ENCODE measurements around the gene PARD3. TPM values are rescaled to one million over a fixed set of nuclear protein-coding genes. Genes with fewer than 3 reads are reported as not detected.
A peak's percentile ranks its signal among the peaks of the same experiment; 100 is the strongest.

Gene PARD3
- polyA plus RNA-seq, 3 donors, result 0.51 TPM; not detected in 2

GRCh38 chr10:34817054-34817453 is 2.0 kb upstream of the PARD3 start:
- peaks cover 0 to 12% (median 4%) of the 10 kb centered on the region in 7 donors for H3K9me3 Mint-ChIP-seq
- peak overlapping the region in 1 of 2 donors; percentile 42 for H3K4me3 Mint-ChIP-seq
- intact Hi-C loops (cut with micrococcal nuclease), result no loop called here
- no peak overlapping the region for H3K27ac Mint-ChIP-seq
- no peaks in the 10 kb centered on the region for H3K79me2 ChIP-seq (ENCODE audit: insufficient read depth, low read length)
- 99% methylated on average over 9 of the region's 16 CpGs for WGBS (ENCODE audit: insufficient coverage)
- DNase-seq, result no peak
- no peak overlapping the region for H3K9ac ChIP-seq (ENCODE audit: insufficient read depth, low read length, poor library complexity, severe bottlenecking)
- H3K4me1 ChIP-seq (ENCODE audit: control insufficient read depth in 1 of 2, insufficient read depth in 2 of 2, low read length in 2 of 2), result no peaks in the 10 kb centered on the region
- no peak overlapping the region for H2AFZ ChIP-seq (ENCODE audit: insufficient read depth, low read depth, low read length, poor library complexity, severe bottlenecking)
- H3K9me3 ChIP-seq (replicated peaks in 1 of 2; ENCODE audit: control insufficient read depth in 1 of 2, insufficient read depth in 1 of 2, low read length in 2 of 2), result peaks cover 0 to 14% of the 10 kb centered on the region in 2 donors
- no peak overlapping the region for H3K27ac ChIP-seq (ENCODE audit: low read depth in 1 of 2, low read length in 2 of 2)
- H3K4me3 ChIP-seq (replicated peaks in 1 of 3; ENCODE audit: low read depth in 2 of 3, low read length in 3 of 3), result no peak overlapping the region
- peaks cover 25 to 54% of the 10 kb centered on the region in 2 donors for H3K27me3 ChIP-seq (ENCODE audit: control insufficient read depth in 2 of 2, insufficient read depth in 2 of 2, low read length in 2 of 2)
- H3K36me3 Mint-ChIP-seq, result no peaks in the 10 kb centered on the region
- no peaks in the 10 kb centered on the region for H3K36me3 ChIP-seq (replicated peaks in 1 of 2; ENCODE audit: control insufficient read depth in 1 of 2, insufficient read depth in 2 of 2, low read length in 2 of 2)
- H3K27me3 Mint-ChIP-seq (ENCODE audit: low read depth in 3 of 3), result peaks cover 47 to 67% (median 56%) of the 10 kb centered on the region in 3 donors
- TF ChIP-seq CTCF (IDR thresholded peaks at IDR 0.05), result no peak
- H4K20me1 ChIP-seq (ENCODE audit: insufficient read depth, low read length), result no peaks in the 10 kb centered on the region
- no peaks in the 10 kb centered on the region for H3K4me1 Mint-ChIP-seq
- H3K4me2 ChIP-seq (replicated peaks; ENCODE audit: extremely low read depth, low read length, poor library complexity, severe bottlenecking), result no peak overlapping the region

- intact Hi-C loops (cut with micrococcal nuclease), result no loop called here
- H3K27ac ChIP-seq (ENCODE audit: low read depth in 1 of 2, low read length in 2 of 2), result no peak overlapping the region
- no peak overlapping the region for H3K4me3 ChIP-seq (replicated peaks in 1 of 3; ENCODE audit: low read depth in 2 of 3, low read length in 3 of 3)
- peaks cover 27 to 57% of the 10 kb centered on the region in 2 donors for H3K27me3 ChIP-seq (ENCODE audit: control insufficient read depth in 2 of 2, insufficient read depth in 2 of 2, low read length in 2 of 2)
- peaks cover 52 to 71% (median 61%) of the 10 kb centered on the region in 3 donors for H3K27me3 Mint-ChIP-seq (ENCODE audit: low read depth in 3 of 3)
- no peak for DNase-seq
- peak overlapping the region in 1 of 2 donors; percentile 84 for H3K4me3 Mint-ChIP-seq
- no peaks in the 10 kb centered on the region for H3K36me3 ChIP-seq (replicated peaks in 1 of 2; ENCODE audit: control insufficient read depth in 1 of 2, insufficient read depth in 2 of 2, low read length in 2 of 2)
- no peaks in the 10 kb centered on the region for H3K79me2 ChIP-seq (ENCODE audit: insufficient read depth, low read length)
- peaks cover 0 to 14% of the 10 kb centered on the region in 2 donors for H3K9me3 ChIP-seq (replicated peaks in 1 of 2; ENCODE audit: control insufficient read depth in 1 of 2, insufficient read depth in 1 of 2, low read length in 2 of 2)
- H2AFZ ChIP-seq (ENCODE audit: insufficient read depth, low read depth, low read length, poor library complexity, severe bottlenecking), result no peak overlapping the region
- no peaks in the 10 kb centered on the region for H4K20me1 ChIP-seq (ENCODE audit: insufficient read depth, low read length)
- peaks cover 0 to 12% (median 4%) of the 10 kb centered on the region in 7 donors for H3K9me3 Mint-ChIP-seq
- no peak overlapping the region for H3K4me2 ChIP-seq (replicated peaks; ENCODE audit: extremely low read depth, low read length, poor library complexity, severe bottlenecking)
- no peak overlapping the region for H3K9ac ChIP-seq (ENCODE audit: insufficient read depth, low read length, poor library complexity, severe bottlenecking)
- no peaks in the 10 kb centered on the region for H3K4me1 ChIP-seq (ENCODE audit: control insufficient read depth in 1 of 2, insufficient read depth in 2 of 2, low read length in 2 of 2)
- H3K4me1 Mint-ChIP-seq, result no peaks in the 10 kb centered on the region
- no peaks in the 10 kb centered on the region for H3K36me3 Mint-ChIP-seq
- TF ChIP-seq CTCF (IDR thresholded peaks at IDR 0.05), result no peak
- peak overlapping the region in 1 of 7 donors; percentile 20 for H3K27ac Mint-ChIP-seq
- 1% methylated on average over 8 of the region's 10 CpGs for WGBS (ENCODE audit: insufficient coverage)
Measured at GRCh38 chr10:34816501-34817002, 1.5 kb upstream of the PARD3 start.

Data from CD14-positive monocyte (primary cell).